RWPE2 (cell line): ENCODE measurements around the gene MET.

Experiments
- ATAC-seq: fragments of 200-7000 bp; cut with Tn5 transposase; 3 replicates; pipeline ENCODE4 v1.9.1; 2021; ENCODE audit warnings: low read depth
- DNase-seq: peaks from one replicate; pipeline ENCODE4 v3.0.0-alpha.2; 2020; ENCODE audit warnings: low spot score
- H3K27ac ChIP-seq: fragments of 450-650 bp; 2 replicates; pipeline ENCODE4 v1.5.1; 2017; ENCODE audit warnings: mild to moderate bottlenecking; ENCODE audit not compliant: poor library complexity, severe bottlenecking
- H3K27me3 ChIP-seq: fragments of 250-450 bp; sonication (Bioruptor Pico); 2 replicates; pipeline ENCODE4 v1.5.1; 2021; ENCODE audit warnings: mild to moderate bottlenecking, moderate library complexity; ENCODE audit not compliant: insufficient read depth, poor library complexity, severe bottlenecking
- H3K36me3 ChIP-seq: fragments of 250-450 bp; sonication (Bioruptor Pico); 2 replicates; pipeline ENCODE4 v1.5.1; 2020; ENCODE audit warnings: low read depth, mild to moderate bottlenecking, moderate library complexity
- H3K4me1 ChIP-seq: fragments of 250-450 bp; sonication (Bioruptor Pico); 2 replicates; pipeline ENCODE4 v1.5.1; 2021; ENCODE audit warnings: mild to moderate bottlenecking, moderate library complexity; ENCODE audit not compliant: insufficient read depth, poor library complexity, severe bottlenecking
- H3K4me3 ChIP-seq: fragments of 250-450 bp; sonication (Bioruptor Pico); 2 replicates; pipeline ENCODE4 v1.5.1; 2021; ENCODE audit warnings: mild to moderate bottlenecking, moderate library complexity; ENCODE audit not compliant: severe bottlenecking
- H3K9me3 ChIP-seq: fragments of 250-450 bp; sonication (Bioruptor Pico); 2 replicates; pipeline ENCODE4 v1.5.1; 2021; ENCODE audit warnings: mild to moderate bottlenecking, moderate library complexity; ENCODE audit not compliant: severe bottlenecking
- TF ChIP-seq, protein P1 (sequence below): fragments of 450-650 bp; IDR thresholded peaks from one replicate; pipeline ENCODE4 v1.5.1; 2017; ENCODE audit warnings: mild to moderate bottlenecking, moderate library complexity; ENCODE audit not compliant: poor library complexity, severe bottlenecking

MET gene

DNA sequence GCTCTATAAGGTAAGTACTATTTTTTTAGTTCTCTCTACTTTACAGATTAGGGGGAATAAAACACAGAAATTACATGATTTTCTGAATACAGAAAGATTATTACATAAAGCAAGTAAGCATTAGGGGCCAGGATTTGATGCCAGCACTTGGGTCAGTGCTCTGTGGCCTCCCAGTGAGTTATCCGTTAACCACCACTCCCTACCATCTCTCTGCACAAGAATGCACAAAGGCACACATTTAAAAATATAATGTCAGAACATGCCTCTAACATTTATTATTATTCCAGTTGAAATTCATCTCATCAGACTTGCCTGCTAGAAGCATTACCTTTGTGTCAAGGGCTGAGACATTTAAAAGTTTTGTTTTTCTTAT is 59.0 kb downstream of the MET start:
- H3K36me3 ChIP-seq, result peaks cover 48% of the 10 kb centered on the region
- H3K4me1 ChIP-seq, result no peaks in the 10 kb centered on the region
- H3K9me3 ChIP-seq, result no peaks in the 10 kb centered on the region
- H3K27ac ChIP-seq, result no peak overlapping the region
- TF ChIP-seq, protein P1, sequence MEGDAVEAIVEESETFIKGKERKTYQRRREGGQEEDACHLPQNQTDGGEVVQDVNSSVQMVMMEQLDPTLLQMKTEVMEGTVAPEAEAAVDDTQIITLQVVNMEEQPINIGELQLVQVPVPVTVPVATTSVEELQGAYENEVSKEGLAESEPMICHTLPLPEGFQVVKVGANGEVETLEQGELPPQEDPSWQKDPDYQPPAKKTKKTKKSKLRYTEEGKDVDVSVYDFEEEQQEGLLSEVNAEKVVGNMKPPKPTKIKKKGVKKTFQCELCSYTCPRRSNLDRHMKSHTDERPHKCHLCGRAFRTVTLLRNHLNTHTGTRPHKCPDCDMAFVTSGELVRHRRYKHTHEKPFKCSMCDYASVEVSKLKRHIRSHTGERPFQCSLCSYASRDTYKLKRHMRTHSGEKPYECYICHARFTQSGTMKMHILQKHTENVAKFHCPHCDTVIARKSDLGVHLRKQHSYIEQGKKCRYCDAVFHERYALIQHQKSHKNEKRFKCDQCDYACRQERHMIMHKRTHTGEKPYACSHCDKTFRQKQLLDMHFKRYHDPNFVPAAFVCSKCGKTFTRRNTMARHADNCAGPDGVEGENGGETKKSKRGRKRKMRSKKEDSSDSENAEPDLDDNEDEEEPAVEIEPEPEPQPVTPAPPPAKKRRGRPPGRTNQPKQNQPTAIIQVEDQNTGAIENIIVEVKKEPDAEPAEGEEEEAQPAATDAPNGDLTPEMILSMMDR, result no peak
- no peak overlapping the region for H3K4me3 ChIP-seq
- no peak for DNase-seq
- H3K27me3 ChIP-seq, result no peaks in the 10 kb centered on the region
- no peak for ATAC-seq

GRCh38 chr7:116731445-116732335 is 59.7 kb downstream of the MET start:
- ATAC-seq (no peak), DNase-seq (no peak)
- Histone ChIP-seq H3K4me1 (no peaks in the 10 kb centered on the region), H3K36me3 (peaks cover 51% of the 10 kb centered on the region), H3K27me3 (no peaks in the 10 kb centered on the region), H3K9me3 (no peaks in the 10 kb centered on the region), H3K27ac (no peak overlapping the region), H3K4me3 (no peak overlapping the region)
- TF ChIP-seq, protein P1, result no peak

DNA sequence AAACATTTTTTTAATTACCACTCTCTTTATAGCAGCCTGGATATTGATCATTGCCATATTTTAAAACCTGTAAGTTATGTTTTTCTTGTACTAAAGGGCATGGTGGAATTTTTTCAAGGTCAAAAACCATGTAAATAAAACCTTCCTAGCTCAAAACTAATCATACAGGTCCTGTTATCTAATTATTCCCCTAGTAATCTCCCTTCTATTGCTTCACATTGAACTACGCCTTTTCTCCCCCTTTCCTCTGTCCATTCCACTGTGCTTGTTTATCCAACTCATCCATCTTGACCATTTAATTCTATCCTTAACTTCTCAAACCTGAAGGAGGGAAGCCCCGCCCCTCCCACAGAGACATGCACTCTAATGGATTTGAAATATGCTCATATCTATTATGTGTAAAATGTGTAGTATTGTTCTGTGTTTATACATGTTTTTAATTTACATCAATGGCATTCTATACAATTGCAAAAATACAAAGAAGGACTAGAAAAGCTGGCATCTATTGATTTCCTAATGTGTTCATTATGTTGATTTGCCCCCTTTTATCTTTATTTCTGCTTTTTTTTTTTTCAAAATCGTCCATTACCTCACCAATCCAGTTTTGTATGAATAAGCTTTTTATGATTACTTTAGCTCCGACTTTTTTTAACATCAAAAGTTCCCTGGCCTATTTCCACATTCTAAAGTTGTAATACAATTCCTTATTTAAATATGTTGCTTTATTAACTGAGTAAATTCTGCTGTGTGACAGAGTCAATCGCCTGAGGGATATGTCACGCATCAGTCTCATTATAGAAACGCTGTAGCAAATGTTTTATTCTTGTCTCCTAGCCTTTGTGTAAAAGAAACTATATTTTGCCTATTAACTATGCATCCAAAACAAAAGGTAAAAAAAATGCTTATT is 61.0 kb downstream of the MET start:
- ATAC-seq (no peak), DNase-seq (no peak)
- Histone ChIP-seq H3K27ac (no peak overlapping the region), H3K4me3 (no peak overlapping the region), H3K9me3 (no peaks in the 10 kb centered on the region), H3K36me3 (peaks cover 59% of the 10 kb centered on the region), H3K27me3 (no peaks in the 10 kb centered on the region), H3K4me1 (no peaks in the 10 kb centered on the region)
- TF ChIP-seq, protein P1, result no peak

DNA sequence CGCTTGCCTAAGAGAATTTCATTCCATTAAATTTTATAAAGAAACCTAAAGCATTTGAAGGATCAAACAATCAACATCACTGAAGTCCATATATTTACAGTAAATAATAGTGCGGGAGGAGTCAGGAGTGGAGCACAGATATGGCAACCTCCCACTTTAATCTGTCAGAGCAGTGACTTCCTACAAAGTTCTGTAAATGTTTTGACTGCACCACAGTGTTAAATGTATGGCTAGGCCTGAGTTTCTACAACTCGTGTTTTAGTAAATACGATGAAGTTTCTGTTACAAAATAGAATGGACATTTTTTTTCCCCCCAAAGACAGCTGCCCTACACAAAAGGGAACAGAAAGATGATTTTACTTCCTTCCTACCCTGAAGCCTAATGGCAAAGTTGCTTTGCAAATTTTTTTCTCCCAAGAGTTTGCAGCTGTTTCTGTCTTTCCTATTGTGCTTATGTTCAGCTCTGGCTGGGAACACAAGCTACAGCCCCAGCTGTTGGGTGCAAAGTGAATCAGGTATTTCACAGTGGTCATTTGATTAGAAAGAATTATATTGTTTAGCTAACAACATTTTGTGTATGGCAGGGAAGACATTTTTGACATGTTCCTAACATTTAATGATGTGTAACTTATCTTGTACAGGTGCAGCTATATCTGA is 62.1 kb downstream of the MET start:
- DNase-seq, result no peak
- H3K27ac ChIP-seq, result no peak overlapping the region

More for the DNA sequence above, 62.1 kb downstream of the MET start:
- Histone ChIP-seq H3K27me3 (no peaks in the 10 kb centered on the region), H3K4me3 (no peak overlapping the region), H3K9me3 (no peaks in the 10 kb centered on the region), H3K4me1 (no peaks in the 10 kb centered on the region), H3K36me3 (peaks cover 67% of the 10 kb centered on the region)
- TF ChIP-seq, protein P1, result no peak
- ATAC-seq, result no peak
